NCI-H69 (cell line): ENCODE results near the gene PDE3A.

Source experiments
- DNase-seq: peaks from one replicate; lab custom pipeline; 2025; lab: John Stamatoyannopoulos, UW

PDE3A gene

GRCh38 chr12:20424841-20425240 is 56.5 kb downstream of the PDE3A start:
- no peak for DNase-seq

DNA sequence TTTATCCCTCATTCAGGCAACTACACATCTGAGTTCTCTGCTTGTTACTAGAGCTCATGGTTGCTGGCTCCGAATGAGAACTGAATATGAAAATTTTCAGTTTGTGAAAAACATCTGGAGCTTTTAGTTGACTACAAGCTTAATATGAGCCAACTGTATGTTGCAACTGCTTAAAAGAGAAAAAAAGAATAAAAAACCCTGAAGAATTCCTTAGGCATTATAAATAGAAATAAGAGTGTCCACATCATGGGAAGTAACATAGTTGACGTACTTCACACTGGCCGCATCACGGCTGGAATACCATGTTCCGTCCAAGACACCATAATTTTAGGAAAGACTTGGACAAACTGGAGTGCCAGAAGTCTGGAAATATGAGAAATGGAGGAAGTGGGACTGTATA is 57.9 kb downstream of the PDE3A start:
- DNase-seq, result no peak

GRCh38 chr12:20426957-20427356 is 58.6 kb downstream of the PDE3A start:
- DNase-seq, result no peak

DNA sequence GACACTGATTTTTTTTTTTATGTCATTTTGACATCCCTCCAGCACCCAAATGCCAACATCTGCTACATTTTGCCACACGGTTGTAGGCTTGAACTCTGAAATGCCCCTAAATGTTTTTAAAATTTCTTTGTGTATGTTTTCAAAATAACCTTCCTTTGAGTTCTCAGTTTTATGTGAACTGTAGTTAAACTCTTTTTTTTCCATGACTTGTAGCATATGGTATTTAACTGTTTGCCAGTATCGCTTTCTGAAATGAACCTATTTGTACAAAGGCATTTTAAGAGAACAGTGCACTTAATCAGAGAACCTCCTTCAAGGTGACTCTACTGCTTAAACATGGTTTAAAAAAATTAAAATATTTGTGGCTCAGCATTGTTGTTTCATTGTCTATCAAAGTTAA is 61.5 kb downstream of the PDE3A start:
- DNase-seq, result no peak

DNA sequence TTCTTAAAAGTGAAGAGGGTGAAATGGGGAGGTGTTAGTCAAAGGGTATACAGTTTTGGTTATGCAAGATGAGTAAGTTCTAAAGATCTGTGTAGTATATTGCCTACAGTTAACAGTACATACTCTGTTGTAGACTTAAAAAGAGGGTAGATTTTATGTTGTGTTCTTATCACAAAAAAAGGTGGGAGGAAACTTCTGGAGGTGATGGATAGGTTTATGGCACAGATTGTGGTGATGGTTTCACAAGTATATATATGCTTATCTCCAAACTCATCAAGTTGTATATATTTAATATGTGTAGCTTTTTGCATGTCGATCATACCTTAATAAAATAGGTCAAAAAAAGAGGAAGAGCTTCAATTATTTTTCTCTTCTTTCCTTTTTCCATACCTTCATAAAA is 64.0 kb downstream of the PDE3A start:
- DNase-seq, result no peak

DNA sequence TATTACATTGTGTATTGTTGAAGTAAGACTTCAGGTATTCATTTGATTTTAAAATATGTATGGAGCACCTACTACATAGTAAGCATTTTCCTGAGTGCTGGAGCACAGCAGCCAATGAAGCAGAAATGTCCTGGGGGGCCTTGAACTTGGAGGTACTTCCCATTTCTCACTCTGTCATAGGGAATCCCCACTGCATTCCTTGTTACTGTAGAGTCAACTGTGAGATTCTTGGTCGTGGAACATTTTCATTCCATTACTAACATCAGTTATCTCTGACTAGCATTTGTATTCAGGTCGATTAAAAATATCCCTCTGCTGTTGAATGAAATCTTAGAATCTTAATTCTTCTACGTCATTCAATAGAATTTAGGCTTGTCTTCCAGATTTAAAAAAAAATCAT is 66.7 kb downstream of the PDE3A start:
- no peak for DNase-seq

DNA sequence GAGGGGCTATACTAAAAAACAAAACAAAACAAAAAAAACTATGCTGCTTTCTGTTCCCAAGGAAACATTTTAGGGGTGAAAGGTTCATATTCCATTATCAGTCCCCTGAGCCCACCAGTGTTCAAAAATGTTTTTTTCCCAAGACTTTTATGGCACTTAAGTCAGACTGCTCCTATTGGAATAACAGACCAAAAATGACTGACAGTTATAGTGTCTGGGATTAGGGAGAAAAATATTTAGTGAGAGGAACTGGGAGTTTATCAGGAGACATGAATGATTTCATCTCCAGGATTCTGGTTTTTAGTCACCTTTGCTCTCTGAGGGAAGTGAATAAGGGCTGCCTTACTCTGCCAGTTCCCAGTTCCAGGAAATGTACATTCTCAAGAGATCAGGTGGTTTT is 68.0 kb downstream of the PDE3A start:
- no peak for DNase-seq

DNA sequence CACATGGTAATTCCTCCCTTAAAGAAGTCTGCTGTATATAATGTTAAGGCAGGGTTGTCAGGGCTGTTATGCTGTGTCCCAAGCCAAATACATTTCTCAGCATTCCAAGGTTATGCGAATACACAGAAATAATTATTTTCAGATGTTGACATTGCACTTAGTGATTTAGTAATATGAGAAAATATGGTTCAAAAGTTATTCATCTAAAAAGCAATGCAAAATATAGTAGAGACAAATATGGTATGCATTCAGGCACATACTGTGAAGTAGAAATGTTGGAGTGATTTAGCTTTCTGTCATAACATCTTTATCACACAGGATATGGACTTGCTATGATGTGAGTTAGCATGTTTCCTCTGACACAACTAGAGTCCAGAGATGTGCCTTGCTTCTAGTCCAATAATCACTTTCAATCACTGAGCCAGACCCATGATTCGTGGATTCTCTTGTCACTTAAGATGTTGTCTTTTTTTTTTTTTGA is 70.0 kb downstream of the PDE3A start:
- DNase-seq, result no peak

- no peak for DNase-seq
These were observed 71.3 kb downstream of the PDE3A start for GRCh38 chr12:20439626-20440025.

- DNase-seq, result no peak
These were observed 72.1 kb downstream of the PDE3A start for GRCh38 chr12:20440408-20440807.

- no peak for DNase-seq
These were observed 74.0 kb downstream of the PDE3A start for GRCh38 chr12:20442322-20442721.

DNA sequence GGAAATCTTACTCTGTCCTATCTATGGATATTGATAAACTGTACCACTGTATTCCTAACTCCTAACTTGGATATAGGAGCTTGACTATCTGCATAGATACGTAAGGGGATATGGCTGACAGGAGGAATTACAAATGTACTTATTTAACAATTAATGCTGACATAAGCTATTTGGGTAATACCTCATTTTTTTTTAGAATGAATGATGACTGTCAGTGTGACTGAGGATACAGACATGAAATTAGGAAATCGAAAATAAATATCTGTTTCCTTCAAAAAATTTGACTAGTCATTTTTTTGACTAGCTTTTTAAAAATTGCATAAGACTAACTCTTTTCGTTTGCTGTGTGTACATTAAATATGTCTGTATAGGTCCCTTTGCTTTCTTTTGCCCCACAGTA is 74.9 kb downstream of the PDE3A start:
- no peak for DNase-seq

- peak; percentile 19 for DNase-seq
These were observed 75.5 kb downstream of the PDE3A start for GRCh38 chr12:20443792-20444191.

DNA sequence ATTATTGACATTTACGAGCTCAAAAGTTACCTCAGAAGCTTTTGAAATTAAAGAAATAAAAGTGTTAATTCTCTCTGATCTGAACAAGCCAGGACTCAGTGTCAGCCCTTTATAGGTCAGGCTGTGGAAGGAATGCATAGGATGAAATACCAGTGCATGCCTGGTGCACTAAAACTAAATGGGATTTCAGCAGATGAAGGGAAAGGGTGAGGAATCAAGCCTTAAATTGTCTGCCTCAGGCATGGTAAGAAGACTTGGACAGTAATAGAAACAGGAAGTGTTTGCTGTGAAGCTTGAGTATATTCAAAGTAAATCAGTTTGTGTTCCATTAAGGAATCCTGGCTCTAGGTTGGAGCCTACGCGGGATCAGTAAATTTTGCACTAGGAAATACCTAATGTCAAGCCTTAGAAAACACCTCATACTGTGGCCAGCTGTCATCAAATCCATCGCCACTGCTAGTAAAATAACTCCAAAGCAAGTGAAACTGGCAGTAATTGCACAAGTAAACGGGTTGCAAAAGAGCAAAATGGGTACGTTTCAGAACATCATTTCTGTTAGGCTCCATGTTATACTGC is 76.3 kb downstream of the PDE3A start:
- DNase-seq, result peak; percentile 1

GRCh38 chr12:20445687-20446086 is 77.3 kb downstream of the PDE3A start:
- no peak for DNase-seq

DNA sequence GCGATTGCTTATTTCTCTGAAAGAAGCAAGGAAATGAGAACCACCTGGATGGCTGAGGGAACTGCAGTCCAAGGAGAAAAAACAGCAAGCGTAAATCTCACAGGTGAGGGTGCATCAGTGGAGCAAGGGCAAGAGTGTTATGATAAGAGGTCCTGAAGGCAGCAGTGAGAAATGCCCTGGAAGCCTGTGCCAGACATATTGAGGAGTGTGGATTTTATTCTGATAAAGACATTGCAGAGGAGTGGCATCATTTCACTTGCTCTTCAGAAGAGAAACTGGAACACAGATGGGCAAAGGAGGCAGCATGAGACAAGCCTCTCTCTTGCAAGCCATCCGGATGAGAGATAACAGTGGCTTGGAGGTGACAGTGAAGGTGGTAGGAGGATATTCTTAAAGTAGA is 78.5 kb downstream of the PDE3A start:
- no peak for DNase-seq

DNA sequence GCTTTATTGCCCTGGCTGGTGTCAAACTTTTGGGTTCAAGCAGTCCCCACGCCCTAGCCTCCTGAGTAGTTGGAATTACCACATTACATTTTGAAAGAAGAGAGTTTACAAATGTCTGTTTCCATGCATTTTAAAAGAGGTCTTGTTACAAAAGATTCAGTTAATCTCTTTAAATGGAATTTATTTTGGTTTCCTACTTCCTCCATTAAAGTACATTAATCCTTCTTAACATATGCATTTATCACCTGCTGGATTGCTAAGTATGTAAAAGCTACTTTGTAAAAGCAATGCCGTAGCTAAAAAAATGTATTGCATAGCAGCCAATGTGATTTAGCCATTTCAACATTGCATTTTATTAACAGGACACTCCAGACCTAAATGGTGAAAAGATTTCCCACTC is 80.4 kb downstream of the PDE3A start:
- no peak for DNase-seq

DNA sequence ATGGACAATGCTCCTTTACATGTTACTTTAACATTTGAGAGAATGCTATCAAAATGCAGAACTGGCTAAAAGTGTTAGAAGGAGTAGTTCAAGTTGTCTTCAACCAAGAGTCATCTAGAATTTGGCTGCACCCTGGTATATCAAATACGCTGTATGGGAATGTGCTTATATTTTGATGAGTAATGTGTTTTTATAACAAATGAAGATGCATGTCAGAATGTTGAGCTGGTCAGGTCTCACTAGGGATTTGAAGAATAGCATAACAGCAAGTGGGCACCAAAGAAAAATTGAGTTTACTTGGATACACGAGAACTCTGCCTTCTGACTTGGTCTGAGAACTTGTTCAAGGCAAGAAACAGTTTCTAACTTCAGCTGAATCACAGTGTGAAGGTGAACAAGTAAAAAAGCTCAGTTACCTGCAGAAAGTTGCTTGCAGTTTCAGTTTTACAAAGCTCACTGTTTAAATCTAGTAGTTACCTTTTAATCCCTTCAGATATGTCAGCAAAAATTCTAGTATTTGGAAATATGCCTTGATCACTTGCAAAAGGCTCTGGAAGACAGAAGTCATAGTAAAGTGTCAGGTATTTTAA is 82.3 kb downstream of the PDE3A start:
- no peak for DNase-seq

- DNase-seq, result no peak
These were observed 83.4 kb downstream of the PDE3A start for GRCh38 chr12:20451761-20452160.

- DNase-seq, result peak; percentile 16
These were observed 84.2 kb downstream of the PDE3A start for GRCh38 chr12:20452496-20453010.

DNA sequence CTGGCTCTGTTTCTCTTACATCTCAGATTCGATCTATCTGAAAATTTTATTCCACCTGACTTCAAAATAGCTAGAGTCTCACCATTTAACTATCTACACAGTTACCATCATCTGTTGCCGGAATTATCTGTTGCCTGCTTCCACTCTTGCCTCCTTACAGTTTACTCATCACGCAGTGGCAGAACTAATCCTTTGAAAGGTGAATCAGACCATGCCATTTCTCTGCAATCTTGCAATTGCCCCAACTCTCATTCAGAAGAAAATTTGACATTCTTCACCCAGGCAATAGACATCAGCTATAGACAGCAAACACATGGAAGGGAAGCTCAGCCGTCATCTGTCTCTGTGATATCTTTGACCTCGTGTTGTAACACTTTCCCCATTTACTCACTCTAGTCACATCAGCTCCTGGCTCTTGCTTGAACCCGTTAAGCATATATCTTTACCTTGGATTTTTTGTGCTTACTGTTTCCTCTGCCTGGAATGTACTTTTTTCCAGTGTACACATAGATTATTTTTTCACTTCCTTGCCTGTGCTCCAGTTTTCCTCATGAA is 85.5 kb downstream of the PDE3A start:
- DNase-seq, result no peak

DNA sequence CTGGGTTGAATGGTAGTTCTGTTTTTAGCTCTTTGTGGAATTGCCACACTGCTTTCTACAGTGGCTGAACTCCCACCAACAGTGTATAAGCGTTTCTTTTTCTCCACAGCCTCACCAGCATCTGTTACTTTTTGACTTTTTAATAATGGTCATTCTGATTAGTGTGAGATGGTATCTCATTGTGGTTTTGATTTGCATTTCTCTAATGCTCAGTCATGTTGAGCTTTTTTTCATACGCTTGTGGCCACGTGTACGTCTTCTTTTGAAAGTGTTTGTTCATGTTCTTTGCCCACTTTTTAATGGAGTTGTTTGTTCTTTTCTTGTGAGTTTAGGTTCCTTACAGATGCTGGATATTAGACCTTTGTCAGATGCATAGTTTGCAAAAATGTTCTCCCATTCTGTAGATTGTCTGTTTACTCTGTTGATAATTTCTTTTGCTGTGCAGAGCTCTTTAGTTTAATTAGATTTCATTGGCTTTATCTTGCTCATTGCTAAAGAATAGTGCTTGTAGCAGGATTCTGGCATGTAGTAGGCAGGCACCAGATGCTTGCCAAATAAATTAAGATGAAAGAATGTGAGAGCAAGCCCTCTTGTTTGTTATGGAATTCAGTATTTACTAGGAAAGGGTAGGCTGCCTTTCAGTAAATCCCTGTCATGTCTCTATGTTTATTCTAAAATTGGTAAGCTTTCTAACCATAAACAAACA is 86.8 kb downstream of the PDE3A start:
- no peak for DNase-seq

DNA sequence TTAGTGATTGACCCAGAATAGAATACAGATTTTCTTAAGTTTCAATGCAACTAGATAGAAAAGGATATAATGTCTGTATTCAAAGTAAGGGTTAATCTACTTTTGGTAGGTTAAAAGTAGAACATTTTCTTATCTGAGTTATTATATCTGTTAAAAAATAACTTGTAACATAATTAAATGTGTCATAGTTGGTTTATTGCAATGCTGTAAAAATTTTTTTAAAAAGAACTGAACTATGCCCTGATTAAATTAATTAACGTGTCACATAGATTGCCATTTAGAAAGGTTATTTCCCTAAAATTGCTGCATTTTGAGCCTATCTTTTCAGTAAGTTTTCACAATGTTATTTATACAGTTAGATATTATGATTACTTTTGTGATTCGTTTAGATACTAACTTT is 89.2 kb downstream of the PDE3A start:
- DNase-seq, result no peak
